Hepatocyte (in vitro differentiated cells): ENCODE results near the gene CSPG4.
"Not testable (repeated sequence)": the region's sequence is repeated elsewhere in the genome, so short reads cannot be mapped to it uniquely, and the experiment has no call there.

Experiments
- EZH2 ChIP-seq: fragments of 200-600 bp; sonication (generic); IDR thresholded peaks from 2 replicates; pipeline ENCODE4 v1.6.1; 2016; ENCODE audit warnings: antibody characterized with exemption, mild to moderate bottlenecking, borderline replicate concordance
- TF ChIP-seq, protein P1 (sequence below): fragments of 200-600 bp; sonication (generic); IDR thresholded peaks from 2 replicates; pipeline ENCODE4 v1.5.1; 2016; ENCODE audit warnings: antibody characterized with exemption, mild to moderate bottlenecking; ENCODE audit not compliant: poor library complexity

DNA sequence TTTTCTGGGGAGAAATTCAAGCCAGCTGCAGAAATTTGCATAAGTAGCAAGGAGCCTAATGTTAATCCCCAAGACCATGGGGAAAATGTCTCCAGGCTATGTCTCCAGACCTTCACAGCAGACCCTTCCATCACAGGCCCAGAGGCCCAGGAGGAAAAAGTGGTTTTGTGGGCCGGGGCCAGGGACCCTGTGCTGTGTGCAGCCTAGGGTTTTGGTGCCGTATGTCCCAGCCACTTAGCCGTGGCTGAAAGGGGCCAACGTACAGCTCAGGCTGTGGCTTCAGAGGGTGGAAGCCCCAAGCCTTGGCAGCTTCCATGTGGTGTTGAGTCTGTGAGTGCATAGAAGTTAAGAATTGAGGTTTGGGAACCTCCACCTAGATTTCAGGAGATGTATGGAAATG, 29.7 kb upstream of the CSPG4 start:
- TF ChIP-seq EZH2, result not testable (repeated sequence)
- TF ChIP-seq, protein P1, sequence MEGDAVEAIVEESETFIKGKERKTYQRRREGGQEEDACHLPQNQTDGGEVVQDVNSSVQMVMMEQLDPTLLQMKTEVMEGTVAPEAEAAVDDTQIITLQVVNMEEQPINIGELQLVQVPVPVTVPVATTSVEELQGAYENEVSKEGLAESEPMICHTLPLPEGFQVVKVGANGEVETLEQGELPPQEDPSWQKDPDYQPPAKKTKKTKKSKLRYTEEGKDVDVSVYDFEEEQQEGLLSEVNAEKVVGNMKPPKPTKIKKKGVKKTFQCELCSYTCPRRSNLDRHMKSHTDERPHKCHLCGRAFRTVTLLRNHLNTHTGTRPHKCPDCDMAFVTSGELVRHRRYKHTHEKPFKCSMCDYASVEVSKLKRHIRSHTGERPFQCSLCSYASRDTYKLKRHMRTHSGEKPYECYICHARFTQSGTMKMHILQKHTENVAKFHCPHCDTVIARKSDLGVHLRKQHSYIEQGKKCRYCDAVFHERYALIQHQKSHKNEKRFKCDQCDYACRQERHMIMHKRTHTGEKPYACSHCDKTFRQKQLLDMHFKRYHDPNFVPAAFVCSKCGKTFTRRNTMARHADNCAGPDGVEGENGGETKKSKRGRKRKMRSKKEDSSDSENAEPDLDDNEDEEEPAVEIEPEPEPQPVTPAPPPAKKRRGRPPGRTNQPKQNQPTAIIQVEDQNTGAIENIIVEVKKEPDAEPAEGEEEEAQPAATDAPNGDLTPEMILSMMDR, result not testable (repeated sequence)
